GM06990 (cell line): ENCODE results near the gene CRISPLD2.
A peak's percentile ranks its signal among the peaks of the same experiment; 100 is the strongest.

Experiments
- DNase-seq: peaks from one replicate; pipeline ENCODE4 v3.0.0-alpha.2; 2011; ENCODE audit not compliant: insufficient read length; ENCODE audit errors: extremely low read depth
- H3K27me3 ChIP-seq: replicated peaks from 2 replicates; pipeline ENCODE4 v1.6.0; 2011; ENCODE audit warnings: low read length; ENCODE audit not compliant: control insufficient read depth, insufficient read depth
- H3K36me3 ChIP-seq: 2 replicates; pipeline ENCODE4 v1.5.1; 2011; ENCODE audit warnings: low read length; ENCODE audit not compliant: control insufficient read depth, insufficient read depth
- H3K4me3 ChIP-seq: replicated peaks from 2 replicates; pipeline ENCODE4 v1.5.1; 2011; ENCODE audit warnings: low read depth, mild to moderate bottlenecking, control low read depth, low read length
- CTCF ChIP-seq: IDR thresholded peaks from 2 replicates; pipeline ENCODE4 v1.5.1; 2011; ENCODE audit warnings: low read length, control low read depth, mild to moderate bottlenecking, inconsistent platforms; ENCODE audit not compliant: insufficient read depth, poor library complexity, severe bottlenecking

CRISPLD2 gene

GRCh38 chr16:84819644-84820304, at the start of gene CRISPLD2:
TSS of gene CRISPLD2 (plus strand) at chr16:84819985. CDS start at chr16:84838496, 18,511 bp downstream.
- Histone ChIP-seq H3K27me3 (peaks cover 2% of the 10 kb centered on the region), H3K36me3 (no peaks in the 10 kb centered on the region), H3K4me3 (no peak within 1 kb of the TSS)
- no peak for TF ChIP-seq CTCF
- peak; percentile 74 for DNase-seq

- Histone ChIP-seq H3K4me3 (no peak overlapping the region), H3K27me3 (no peaks in the 10 kb centered on the region), H3K36me3 (peaks cover 33% of the 10 kb centered on the region)
- DNase-seq, result no peak
- no peak for TF ChIP-seq CTCF
These were observed 46.5 kb upstream of the CRISPLD2 start for GRCh38 chr16:84773312-84773711.

GRCh38 chr16:84774810-84775209, 45.0 kb upstream of the CRISPLD2 start:
- no peaks in the 10 kb centered on the region for H3K27me3 ChIP-seq
- no peak overlapping the region for H3K4me3 ChIP-seq
- H3K36me3 ChIP-seq, result peaks cover 32% of the 10 kb centered on the region
- DNase-seq, result no peak
- TF ChIP-seq CTCF, result no peak

GRCh38 chr16:84775262-84775810, 44.4 kb upstream of the CRISPLD2 start:
- no peak for DNase-seq
- Histone ChIP-seq H3K4me3 (no peak overlapping the region), H3K36me3 (peaks cover 33% of the 10 kb centered on the region), H3K27me3 (no peaks in the 10 kb centered on the region)
- no peak for TF ChIP-seq CTCF

- no peak for TF ChIP-seq CTCF
- DNase-seq, result no peak
- Histone ChIP-seq H3K36me3 (peaks cover 31% of the 10 kb centered on the region), H3K4me3 (no peak overlapping the region), H3K27me3 (no peaks in the 10 kb centered on the region)
These were observed 42.4 kb upstream of the CRISPLD2 start for GRCh38 chr16:84777435-84777834.
